ENCODE data around the gene ICAM2. TPM values are rescaled to one million over a fixed set of nuclear protein-coding genes. Genes with fewer than 3 reads are reported as not detected.

ICAM2 gene
- total and polyA plus RNA-seq, 4 donors, result 9.6 to 17.5 (median 12.4) TPM

DNA sequence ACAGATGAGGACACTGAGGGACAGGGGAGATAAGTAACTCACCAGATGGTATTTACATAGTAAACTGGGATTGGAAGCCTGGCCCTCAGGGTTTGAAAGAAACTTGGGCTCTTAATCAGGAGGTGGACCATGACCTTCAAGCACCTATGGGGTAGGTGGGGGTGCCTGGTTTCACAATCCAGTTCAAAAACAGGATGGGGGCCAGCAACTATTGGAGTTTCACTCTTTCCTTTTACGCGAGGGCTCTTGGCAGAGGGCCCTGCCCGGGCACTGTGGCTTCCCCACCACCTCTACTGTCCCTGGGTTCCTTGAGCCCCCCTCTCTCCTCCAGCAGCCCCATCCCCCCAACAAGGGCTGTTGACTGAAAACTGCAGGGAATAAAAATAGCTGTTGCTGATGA lies 33.6 kb downstream of the ICAM2 start (continued):
- TF ChIP-seq, protein P1, sequence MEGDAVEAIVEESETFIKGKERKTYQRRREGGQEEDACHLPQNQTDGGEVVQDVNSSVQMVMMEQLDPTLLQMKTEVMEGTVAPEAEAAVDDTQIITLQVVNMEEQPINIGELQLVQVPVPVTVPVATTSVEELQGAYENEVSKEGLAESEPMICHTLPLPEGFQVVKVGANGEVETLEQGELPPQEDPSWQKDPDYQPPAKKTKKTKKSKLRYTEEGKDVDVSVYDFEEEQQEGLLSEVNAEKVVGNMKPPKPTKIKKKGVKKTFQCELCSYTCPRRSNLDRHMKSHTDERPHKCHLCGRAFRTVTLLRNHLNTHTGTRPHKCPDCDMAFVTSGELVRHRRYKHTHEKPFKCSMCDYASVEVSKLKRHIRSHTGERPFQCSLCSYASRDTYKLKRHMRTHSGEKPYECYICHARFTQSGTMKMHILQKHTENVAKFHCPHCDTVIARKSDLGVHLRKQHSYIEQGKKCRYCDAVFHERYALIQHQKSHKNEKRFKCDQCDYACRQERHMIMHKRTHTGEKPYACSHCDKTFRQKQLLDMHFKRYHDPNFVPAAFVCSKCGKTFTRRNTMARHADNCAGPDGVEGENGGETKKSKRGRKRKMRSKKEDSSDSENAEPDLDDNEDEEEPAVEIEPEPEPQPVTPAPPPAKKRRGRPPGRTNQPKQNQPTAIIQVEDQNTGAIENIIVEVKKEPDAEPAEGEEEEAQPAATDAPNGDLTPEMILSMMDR (IDR thresholded peaks at IDR 0.05; ENCODE audit: low read depth, low read length, missing input control), result no peak
- no peak for TF ChIP-seq HNF4G (IDR thresholded peaks at IDR 0.05)
- TF ChIP-seq JUND (IDR thresholded peaks at IDR 0.05), result no peak
- no peak for TF ChIP-seq EGR1 (IDR thresholded peaks at IDR 0.05; ENCODE audit: low read depth in 2 of 2)
- TF ChIP-seq HNF4A (conservative IDR thresholded peaks at IDR 0.05), result no peak
- TF ChIP-seq RXRA (IDR thresholded peaks at IDR 0.05), result no peak
- no peak for TF ChIP-seq SP1 (IDR thresholded peaks at IDR 0.05)
- no peak for TF ChIP-seq NR2F2 (IDR thresholded peaks at IDR 0.05)

DNA sequence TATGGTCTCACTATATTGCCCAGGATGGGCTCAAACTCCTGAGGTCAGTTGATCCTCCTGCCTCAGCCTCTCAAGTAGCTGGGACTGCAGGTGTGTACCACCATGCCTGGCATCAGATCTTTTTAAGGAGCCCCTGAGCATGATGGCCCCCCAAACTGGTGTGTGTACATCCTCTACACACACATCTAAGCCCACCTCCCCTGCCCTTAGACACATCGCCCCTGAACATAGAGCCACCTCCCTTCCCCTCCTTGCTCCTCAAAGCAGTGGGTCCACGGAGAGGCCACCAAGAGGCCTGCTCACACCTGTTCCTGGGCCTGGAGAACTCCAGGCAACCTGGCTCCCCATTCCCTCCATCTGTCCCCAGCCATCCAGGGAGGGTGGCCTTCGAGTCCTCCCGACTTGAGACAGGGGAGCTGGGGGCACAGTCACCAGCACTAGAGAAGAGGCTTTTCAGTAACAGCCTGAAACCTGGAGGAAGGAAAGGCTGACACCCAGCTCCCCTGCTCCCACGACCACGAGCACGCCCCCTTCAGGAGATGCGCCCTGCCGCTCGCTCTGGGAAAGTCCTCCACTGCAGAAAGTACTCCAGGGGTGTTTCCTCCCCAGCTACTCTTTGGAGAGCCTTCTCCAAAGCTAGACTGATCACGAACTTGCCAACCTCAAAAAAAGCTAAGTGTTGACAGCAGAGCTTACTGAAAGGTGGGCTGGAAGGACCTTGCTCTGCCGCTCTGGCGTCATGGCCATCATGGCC lies 34.9 kb downstream of the ICAM2 start:
- DNase-seq (ENCODE audit: low spot score), result no peak
- Histone ChIP-seq H3K27ac (ENCODE audit: low read depth in 1 of 2, low read length in 2 of 2) (peak overlapping the region in 1 of 2 donors; percentile 19), H3K9ac (ENCODE audit: low read depth in 1 of 2, low read length in 2 of 2) (no peak overlapping the region), H3K4me3 (ENCODE audit: low read depth in 1 of 3, low read length in 3 of 3) (no peak overlapping the region), H3K4me1 (ENCODE audit: control insufficient read depth in 4 of 4, insufficient read depth in 4 of 4, low read length in 3 of 4) (peaks cover 0 to 3% (median 0%) of the 10 kb centered on the region in 4 donors), H3K27me3 (ENCODE audit: control insufficient read depth in 4 of 4, insufficient read depth in 4 of 4, low read length in 3 of 4) (no peaks in the 10 kb centered on the region), H3K36me3 (ENCODE audit: control insufficient read depth in 4 of 4, insufficient read depth in 3 of 4, low read depth in 1 of 4, low read length in 3 of 4) (no peaks in the 10 kb centered on the region), H3K9me3 (ENCODE audit: control insufficient read depth in 4 of 4, low read length in 3 of 4) (peaks cover 0 to 7% (median 1%) of the 10 kb centered on the region in 4 donors)
- 89% methylated on average over 13 of the region's 13 CpGs for WGBS
- TF ChIP-seq JUND (IDR thresholded peaks at IDR 0.05) (no peak), HNF4A (conservative IDR thresholded peaks at IDR 0.05) (no peak), YY1 (IDR thresholded peaks at IDR 0.05) (no peak), EGR1 (IDR thresholded peaks at IDR 0.05; ENCODE audit: low read depth in 2 of 2) (no peak), FOXA1 (IDR thresholded peaks at IDR 0.05) (no peak), TAF1 (conservative IDR thresholded peaks at IDR 0.05) (no peak)
- TF ChIP-seq, protein P1 (IDR thresholded peaks at IDR 0.05; ENCODE audit: low read depth, low read length, missing input control), result no peak
- TF ChIP-seq, protein P2, sequence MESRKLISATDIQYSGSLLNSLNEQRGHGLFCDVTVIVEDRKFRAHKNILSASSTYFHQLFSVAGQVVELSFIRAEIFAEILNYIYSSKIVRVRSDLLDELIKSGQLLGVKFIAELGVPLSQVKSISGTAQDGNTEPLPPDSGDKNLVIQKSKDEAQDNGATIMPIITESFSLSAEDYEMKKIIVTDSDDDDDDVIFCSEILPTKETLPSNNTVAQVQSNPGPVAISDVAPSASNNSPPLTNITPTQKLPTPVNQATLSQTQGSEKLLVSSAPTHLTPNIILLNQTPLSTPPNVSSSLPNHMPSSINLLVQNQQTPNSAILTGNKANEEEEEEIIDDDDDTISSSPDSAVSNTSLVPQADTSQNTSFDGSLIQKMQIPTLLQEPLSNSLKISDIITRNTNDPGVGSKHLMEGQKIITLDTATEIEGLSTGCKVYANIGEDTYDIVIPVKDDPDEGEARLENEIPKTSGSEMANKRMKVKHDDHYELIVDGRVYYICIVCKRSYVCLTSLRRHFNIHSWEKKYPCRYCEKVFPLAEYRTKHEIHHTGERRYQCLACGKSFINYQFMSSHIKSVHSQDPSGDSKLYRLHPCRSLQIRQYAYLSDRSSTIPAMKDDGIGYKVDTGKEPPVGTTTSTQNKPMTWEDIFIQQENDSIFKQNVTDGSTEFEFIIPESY (IDR thresholded peaks at IDR 0.05), result no peak

DNA sequence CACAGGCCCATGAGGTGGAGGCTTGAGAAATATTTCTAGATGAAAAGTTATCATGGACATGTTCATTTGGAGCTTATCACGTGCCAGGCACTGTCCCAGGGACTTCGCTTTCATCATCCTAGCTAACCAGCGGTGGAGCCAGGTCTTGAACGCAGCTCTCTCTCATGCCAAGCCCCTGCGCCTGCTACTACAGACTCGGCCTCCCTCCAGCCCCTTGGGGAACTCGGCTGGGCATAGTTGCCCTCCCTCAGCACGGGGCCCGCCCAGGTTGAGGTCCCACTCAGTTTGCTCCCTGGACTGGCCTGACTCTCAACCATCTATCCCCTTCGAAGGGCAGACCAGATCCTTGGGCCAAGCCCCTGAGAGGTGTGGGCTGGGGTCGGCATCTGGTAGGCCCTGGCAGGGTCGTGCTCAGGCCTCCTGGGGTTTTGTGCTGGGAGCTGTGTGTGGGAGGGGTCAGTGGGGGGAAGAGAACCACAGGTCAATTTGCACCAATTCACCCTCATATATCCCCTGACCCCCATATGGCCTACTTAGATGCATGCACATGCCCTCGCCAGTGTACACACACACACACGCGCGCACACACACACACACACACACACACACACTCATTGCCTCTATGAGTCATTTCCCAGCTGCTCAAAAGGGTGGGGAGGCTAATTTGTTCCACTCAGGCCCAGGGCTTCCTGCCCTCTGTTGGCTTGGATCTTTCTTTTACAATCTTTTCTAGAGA lies 35.6 kb downstream of the ICAM2 start:
- Histone ChIP-seq H3K27me3 (ENCODE audit: control insufficient read depth in 4 of 4, insufficient read depth in 4 of 4, low read length in 3 of 4) (no peaks in the 10 kb centered on the region), H3K9me3 (ENCODE audit: control insufficient read depth in 4 of 4, low read length in 3 of 4) (peaks cover 0 to 7% (median 1%) of the 10 kb centered on the region in 4 donors), H3K36me3 (ENCODE audit: control insufficient read depth in 4 of 4, insufficient read depth in 3 of 4, low read depth in 1 of 4, low read length in 3 of 4) (no peaks in the 10 kb centered on the region), H3K27ac (ENCODE audit: low read depth in 1 of 2, low read length in 2 of 2) (peak overlapping the region in 1 of 2 donors; percentile 43), H3K4me3 (ENCODE audit: low read depth in 1 of 3, low read length in 3 of 3) (no peak overlapping the region), H3K4me1 (ENCODE audit: control insufficient read depth in 4 of 4, insufficient read depth in 4 of 4, low read length in 3 of 4) (peaks cover 0 to 3% (median 0%) of the 10 kb centered on the region in 4 donors), H3K9ac (ENCODE audit: low read depth in 1 of 2, low read length in 2 of 2) (no peak overlapping the region)
- DNase-seq (ENCODE audit: low spot score), result no peak
- WGBS, result 74% methylated on average over 16 of the region's 16 CpGs
- TF ChIP-seq, protein P1 (IDR thresholded peaks at IDR 0.05; ENCODE audit: low read depth, low read length, missing input control), result no peak
- TF ChIP-seq HNF4A (conservative IDR thresholded peaks at IDR 0.05), result no peak
- TF ChIP-seq, protein P3, sequence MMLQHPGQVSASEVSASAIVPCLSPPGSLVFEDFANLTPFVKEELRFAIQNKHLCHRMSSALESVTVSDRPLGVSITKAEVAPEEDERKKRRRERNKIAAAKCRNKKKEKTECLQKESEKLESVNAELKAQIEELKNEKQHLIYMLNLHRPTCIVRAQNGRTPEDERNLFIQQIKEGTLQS (IDR thresholded peaks at IDR 0.05), result no peak
- peak in 1 of 2 donors; percentile 31 for TF ChIP-seq RAD21 (IDR thresholded peaks at IDR 0.05)
- TF ChIP-seq, protein P4, sequence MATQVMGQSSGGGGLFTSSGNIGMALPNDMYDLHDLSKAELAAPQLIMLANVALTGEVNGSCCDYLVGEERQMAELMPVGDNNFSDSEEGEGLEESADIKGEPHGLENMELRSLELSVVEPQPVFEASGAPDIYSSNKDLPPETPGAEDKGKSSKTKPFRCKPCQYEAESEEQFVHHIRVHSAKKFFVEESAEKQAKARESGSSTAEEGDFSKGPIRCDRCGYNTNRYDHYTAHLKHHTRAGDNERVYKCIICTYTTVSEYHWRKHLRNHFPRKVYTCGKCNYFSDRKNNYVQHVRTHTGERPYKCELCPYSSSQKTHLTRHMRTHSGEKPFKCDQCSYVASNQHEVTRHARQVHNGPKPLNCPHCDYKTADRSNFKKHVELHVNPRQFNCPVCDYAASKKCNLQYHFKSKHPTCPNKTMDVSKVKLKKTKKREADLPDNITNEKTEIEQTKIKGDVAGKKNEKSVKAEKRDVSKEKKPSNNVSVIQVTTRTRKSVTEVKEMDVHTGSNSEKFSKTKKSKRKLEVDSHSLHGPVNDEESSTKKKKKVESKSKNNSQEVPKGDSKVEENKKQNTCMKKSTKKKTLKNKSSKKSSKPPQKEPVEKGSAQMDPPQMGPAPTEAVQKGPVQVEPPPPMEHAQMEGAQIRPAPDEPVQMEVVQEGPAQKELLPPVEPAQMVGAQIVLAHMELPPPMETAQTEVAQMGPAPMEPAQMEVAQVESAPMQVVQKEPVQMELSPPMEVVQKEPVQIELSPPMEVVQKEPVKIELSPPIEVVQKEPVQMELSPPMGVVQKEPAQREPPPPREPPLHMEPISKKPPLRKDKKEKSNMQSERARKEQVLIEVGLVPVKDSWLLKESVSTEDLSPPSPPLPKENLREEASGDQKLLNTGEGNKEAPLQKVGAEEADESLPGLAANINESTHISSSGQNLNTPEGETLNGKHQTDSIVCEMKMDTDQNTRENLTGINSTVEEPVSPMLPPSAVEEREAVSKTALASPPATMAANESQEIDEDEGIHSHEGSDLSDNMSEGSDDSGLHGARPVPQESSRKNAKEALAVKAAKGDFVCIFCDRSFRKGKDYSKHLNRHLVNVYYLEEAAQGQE (IDR thresholded peaks at IDR 0.05), result no peak
- TF ChIP-seq TAF1 (conservative IDR thresholded peaks at IDR 0.05), result no peak
- peak; percentile 94 to 95 for TF ChIP-seq JUND (IDR thresholded peaks at IDR 0.05)

Measured in liver (tissue), 9 donors.